Stimulated activated effector memory CD8-positive, alpha-beta T cell treated with anti-CD3 and anti-CD28 coated beads, Interleukin-12 subunit alpha, Interleukin-12 subunit beta, amount 100 ng/mL, for 72 hours (primary cell): ENCODE measurements around the gene RBM4B.
"Not testable (repeated sequence)": the region's sequence is repeated elsewhere in the genome, so short reads cannot be mapped to it uniquely, and the experiment has no call there.

Experiments
- ATAC-seq: fragments of 150-1000 bp; cut with Tn5 transposase; 2 replicates; pipeline ENCODE4 v1.10.0; 2021
- DNase-seq, 2 donors: peaks; one replicate each; pipeline ENCODE4 v3.0.0; 2021 to 2022; ENCODE audit warnings: low spot score in 2 of 2
- H3K27ac Mint-ChIP-seq: one replicate; pipeline ENCODE4 v1.8.0; 2022; ENCODE audit warnings: mild to moderate bottlenecking, mixed read lengths
- H3K36me3 Mint-ChIP-seq: one replicate; pipeline ENCODE4 v1.8.0; 2022; ENCODE audit warnings: mild to moderate bottlenecking, mixed read lengths
- H3K4me1 Mint-ChIP-seq: one replicate; pipeline ENCODE4 v1.8.0; 2022; ENCODE audit warnings: mixed read lengths
- H3K4me3 Mint-ChIP-seq: one replicate; pipeline ENCODE4 v1.8.0; 2022; ENCODE audit warnings: mild to moderate bottlenecking, mixed read lengths
- H3K9me3 Mint-ChIP-seq: one replicate; pipeline ENCODE4 v1.8.0; 2022; ENCODE audit warnings: mixed read lengths

Gene RBM4B, protein sequence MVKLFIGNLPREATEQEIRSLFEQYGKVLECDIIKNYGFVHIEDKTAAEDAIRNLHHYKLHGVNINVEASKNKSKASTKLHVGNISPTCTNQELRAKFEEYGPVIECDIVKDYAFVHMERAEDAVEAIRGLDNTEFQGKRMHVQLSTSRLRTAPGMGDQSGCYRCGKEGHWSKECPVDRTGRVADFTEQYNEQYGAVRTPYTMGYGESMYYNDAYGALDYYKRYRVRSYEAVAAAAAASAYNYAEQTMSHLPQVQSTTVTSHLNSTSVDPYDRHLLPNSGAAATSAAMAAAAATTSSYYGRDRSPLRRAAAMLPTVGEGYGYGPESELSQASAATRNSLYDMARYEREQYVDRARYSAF

DNA sequence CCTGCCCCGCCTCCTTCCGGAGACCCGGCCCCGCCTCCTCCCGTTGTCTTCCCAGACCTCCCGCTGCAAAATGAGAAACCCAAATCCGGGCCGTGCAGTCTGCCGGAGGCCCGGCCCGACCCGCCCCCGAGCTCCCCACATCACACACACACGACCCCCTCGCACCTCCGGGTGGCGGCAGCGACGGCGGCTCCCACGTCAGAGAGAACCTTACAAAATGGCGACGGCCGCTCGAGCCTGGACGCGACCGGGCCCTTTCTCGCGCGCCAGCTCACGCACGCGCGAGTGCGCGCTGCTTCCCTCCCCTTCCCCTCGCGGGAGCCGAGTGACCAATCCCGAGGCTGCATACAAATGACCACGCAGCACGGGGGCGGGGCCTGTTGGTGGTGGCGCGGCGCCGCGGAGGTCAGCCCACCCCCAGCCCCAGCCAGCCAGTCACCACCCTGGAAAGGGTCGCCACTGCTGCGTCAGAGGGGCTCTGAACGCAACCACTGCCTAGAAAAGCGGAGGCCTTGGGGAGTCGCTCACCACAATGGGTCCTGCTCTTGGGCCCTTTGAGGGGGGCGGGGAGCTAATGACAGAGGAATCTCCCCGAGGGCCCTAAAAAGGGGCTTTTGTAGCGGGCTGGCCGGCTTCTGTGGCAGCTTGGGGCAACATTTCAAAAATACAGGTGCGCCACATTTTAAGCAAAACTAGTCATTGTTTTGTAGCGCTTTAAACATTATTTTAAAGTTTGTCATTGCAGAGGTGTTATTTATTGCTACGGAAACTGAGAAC is at the start of gene RBM4B:
TSS of gene RBM4B (minus strand) at position 289 of the 777 bp plus-strand sequence. CDS start 808 bp downstream, outside the sequence.
- peak within 1 kb of the TSS; percentile 90 for H3K4me3 Mint-ChIP-seq
- peaks cover 37% of the 10 kb centered on the region for H3K4me1 Mint-ChIP-seq
- DNase-seq, result peak; percentile 87 to 98
- H3K36me3 Mint-ChIP-seq, result peaks cover 45% of the 10 kb centered on the region
- peak within 1 kb of the TSS; percentile 99 for H3K27ac Mint-ChIP-seq
- peak; percentile 93 for ATAC-seq
- H3K9me3 Mint-ChIP-seq, result no peaks in the 10 kb centered on the region

DNA sequence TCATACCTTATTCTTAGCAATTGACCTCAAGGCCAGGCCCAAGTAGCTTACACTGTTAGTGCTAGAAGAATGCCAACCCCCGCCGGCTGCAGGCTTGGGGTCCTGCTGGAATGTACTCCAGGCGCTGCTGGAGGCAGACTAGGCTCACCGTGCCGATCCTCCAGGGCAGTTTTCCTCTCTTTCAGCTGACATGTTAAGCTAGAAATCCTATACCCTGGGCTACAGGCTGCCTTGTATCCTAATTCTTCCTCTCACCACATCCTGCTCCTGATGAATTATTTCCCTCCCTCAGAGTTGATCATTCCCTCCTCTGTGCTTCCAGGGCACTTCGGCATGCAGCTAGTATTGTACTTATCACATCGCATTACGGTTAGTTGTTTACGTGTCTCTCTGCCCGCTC is 48.0 kb upstream of the RBM4B start:
- Mint-ChIP-seq H3K4me3 (no peak overlapping the region), H3K9me3 (no peaks in the 10 kb centered on the region), H3K4me1 (peaks cover 22% of the 10 kb centered on the region), H3K36me3 (peaks cover 6% of the 10 kb centered on the region), H3K27ac (no peak overlapping the region)
- ATAC-seq (no peak), DNase-seq (no peak)

DNA sequence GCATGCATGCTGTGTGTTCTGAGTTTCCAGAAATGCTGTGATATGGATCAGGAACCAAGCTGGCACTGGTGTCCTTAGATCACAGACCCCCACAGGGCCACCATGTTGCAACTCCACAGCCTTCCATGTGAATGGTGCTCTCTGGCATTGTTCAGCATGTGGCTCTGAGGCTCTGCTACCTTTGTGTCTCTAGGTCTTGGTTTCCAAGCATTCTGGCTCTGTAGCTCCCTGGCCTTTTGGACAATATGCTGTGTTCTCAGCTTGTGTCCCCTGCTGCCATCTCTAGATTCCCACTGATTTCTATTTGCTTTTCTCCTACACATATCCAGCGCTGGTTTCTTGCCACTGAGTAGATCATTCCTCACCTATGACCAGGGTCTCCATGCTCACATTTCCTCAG is 47.4 kb upstream of the RBM4B start:
- no peaks in the 10 kb centered on the region for H3K9me3 Mint-ChIP-seq
- H3K4me3 Mint-ChIP-seq, result no peak overlapping the region
- ATAC-seq, result no peak
- H3K36me3 Mint-ChIP-seq, result peaks cover 11% of the 10 kb centered on the region
- DNase-seq, result no peak
- H3K4me1 Mint-ChIP-seq, result peaks cover 27% of the 10 kb centered on the region
- no peak overlapping the region for H3K27ac Mint-ChIP-seq

DNA sequence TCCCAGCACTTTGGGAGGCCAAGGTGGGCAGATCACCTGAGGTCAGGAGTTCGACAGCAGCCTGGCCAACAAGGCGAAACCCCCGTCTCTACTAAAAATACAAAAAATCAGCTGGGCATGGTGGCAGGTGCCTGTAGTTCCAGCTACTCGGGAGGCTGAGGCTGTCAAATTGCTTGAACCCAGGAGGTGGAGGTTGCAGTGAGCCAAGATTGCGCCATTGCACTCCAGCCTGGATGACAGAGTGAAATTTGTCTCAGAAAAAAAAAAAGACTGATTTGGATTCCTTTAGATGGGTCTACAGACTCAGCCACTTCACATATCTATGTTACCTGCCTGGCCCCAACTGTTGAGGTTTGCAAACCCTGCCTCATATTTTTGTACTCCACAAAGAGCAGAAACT is 46.5 kb upstream of the RBM4B start:
- ATAC-seq, H3K9me3 Mint-ChIP-seq, H3K27ac Mint-ChIP-seq, H3K4me3 Mint-ChIP-seq, DNase-seq: not testable (repeated sequence)
- Mint-ChIP-seq H3K4me1 (peaks cover 36% of the 10 kb centered on the region), H3K36me3 (peaks cover 12% of the 10 kb centered on the region)

DNA sequence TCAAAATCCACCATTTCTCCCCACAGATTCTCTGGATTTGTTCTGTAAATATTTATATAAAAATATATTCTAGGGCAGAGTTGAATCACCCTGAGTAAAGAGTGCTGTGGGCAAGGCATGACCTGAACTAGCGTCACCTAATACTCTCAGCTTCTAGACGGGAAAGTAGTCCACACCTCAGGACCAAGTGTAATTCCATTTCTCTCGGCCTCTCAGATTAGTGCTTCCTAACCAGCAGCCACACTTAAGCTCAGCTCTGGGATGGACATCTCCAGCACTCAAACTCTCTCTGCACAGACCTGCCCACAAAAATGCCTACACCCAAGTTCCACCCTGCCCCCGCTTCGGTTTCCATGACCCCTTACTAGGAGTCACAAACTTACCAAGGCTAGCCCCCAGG is 46.0 kb upstream of the RBM4B start:
- no peaks in the 10 kb centered on the region for H3K9me3 Mint-ChIP-seq
- H3K4me1 Mint-ChIP-seq, result peaks cover 33% of the 10 kb centered on the region
- H3K27ac Mint-ChIP-seq, result no peak overlapping the region
- no peak for DNase-seq
- no peak overlapping the region for H3K4me3 Mint-ChIP-seq
- no peak for ATAC-seq
- H3K36me3 Mint-ChIP-seq, result peaks cover 9% of the 10 kb centered on the region

DNA sequence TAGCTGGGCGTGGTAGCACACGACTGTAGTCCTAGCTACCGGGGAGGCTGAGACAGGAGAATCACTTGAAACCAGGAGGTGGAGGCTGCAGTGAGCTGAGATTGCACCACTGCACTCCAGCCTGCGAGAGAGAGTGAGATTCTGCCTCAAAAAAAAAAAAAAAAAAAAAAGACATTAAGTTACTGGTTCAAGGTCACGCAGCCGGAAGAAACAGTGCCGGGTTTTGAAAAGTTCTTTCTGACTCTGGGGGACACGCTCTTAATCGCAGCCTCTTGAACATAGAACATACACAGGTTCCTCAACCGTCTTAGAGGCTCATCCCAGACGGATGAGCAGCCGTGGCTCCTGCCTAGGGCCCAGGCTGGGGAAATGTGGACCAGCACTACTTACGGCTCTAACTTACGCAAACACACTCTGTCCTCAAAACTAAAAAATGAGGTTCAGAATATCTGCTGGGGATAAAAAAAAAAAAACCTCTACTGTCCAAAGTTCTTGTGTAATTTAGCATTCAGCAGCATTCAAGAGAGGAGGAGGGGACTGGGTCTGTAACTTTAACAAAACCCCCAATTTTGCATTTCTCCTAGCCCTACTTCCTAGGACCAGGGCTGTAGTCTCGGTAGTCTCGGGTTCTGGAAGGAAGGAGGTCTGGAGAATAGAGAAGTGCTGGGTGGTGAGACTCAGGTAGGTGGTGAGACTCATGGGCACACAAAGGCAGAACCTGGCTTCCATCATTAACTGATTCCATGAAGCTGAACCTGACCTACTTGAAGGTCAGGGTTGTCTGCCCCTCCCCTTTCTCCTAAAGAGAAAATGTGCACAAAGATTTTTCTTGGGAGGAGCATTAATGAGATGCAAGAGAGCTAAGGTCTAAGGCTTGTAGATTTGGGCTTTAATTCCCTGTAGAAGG is 45.3 kb upstream of the RBM4B start:
- DNase-seq, result no peak
- no peak for ATAC-seq
- H3K4me1 Mint-ChIP-seq, result peaks cover 29% of the 10 kb centered on the region
- no peak overlapping the region for H3K27ac Mint-ChIP-seq
- peaks cover 6% of the 10 kb centered on the region for H3K36me3 Mint-ChIP-seq
- H3K4me3 Mint-ChIP-seq, result no peak overlapping the region
- no peaks in the 10 kb centered on the region for H3K9me3 Mint-ChIP-seq

DNA sequence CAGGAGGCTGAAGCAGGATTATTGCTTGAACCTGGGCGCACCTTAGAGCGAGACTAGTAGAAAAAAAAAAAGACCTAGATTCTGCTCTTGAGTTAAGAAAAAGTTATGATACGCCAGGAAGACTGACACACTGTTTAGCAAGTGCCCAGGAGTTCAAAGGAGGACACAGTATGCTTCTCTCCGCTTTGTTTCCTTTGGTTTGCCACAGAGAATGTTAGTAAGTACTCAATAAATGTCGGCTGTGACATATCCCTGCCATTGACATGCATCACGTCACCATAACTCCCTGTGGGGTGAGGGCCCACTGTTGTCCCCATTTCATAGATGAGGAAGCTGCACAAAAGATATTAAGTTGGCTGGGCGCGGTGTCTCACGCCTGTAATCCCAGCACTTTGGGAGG is 44.3 kb upstream of the RBM4B start:
- H3K9me3 Mint-ChIP-seq, result no peaks in the 10 kb centered on the region
- H3K27ac Mint-ChIP-seq, result peak overlapping the region; percentile 39
- no peak for ATAC-seq
- peaks cover 25% of the 10 kb centered on the region for H3K4me1 Mint-ChIP-seq
- no peak for DNase-seq
- no peak overlapping the region for H3K4me3 Mint-ChIP-seq
- H3K36me3 Mint-ChIP-seq, result peaks cover 6% of the 10 kb centered on the region

DNA sequence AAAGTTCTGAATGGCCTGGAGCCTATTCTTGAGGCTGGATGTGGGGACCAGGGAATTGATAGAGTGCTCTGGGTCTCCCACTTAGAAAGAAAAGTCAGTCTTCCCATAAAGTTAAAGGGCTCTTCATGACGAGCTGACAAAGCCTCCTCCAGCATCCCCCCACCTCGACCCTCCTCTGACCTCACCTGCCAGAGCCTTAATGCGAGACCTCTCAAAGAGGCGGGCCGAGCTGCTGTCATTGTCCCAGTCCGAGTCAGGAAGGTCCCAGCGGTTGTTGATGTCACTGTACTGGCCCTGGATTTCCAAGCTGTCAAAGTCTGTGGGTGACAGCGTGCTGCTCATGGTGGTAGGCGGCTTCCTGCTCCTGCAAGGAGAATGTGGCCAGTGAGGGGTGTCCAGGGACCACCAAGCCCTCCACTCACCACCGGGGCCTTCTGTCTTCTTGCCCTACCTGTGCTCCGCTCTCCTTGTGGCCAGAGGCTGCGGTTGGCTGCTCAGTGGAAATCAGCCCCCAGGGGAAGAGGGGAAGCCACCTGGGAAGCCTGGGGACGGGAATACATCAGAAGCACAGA is 43.3 kb upstream of the RBM4B start:
- ATAC-seq (no peak), DNase-seq (no peak)
- H3K9me3 Mint-ChIP-seq, result no peaks in the 10 kb centered on the region
- peaks cover 6% of the 10 kb centered on the region for H3K36me3 Mint-ChIP-seq
- H3K27ac Mint-ChIP-seq, result no peak overlapping the region
- peaks cover 18% of the 10 kb centered on the region for H3K4me1 Mint-ChIP-seq
- H3K4me3 Mint-ChIP-seq, result no peak overlapping the region

DNA sequence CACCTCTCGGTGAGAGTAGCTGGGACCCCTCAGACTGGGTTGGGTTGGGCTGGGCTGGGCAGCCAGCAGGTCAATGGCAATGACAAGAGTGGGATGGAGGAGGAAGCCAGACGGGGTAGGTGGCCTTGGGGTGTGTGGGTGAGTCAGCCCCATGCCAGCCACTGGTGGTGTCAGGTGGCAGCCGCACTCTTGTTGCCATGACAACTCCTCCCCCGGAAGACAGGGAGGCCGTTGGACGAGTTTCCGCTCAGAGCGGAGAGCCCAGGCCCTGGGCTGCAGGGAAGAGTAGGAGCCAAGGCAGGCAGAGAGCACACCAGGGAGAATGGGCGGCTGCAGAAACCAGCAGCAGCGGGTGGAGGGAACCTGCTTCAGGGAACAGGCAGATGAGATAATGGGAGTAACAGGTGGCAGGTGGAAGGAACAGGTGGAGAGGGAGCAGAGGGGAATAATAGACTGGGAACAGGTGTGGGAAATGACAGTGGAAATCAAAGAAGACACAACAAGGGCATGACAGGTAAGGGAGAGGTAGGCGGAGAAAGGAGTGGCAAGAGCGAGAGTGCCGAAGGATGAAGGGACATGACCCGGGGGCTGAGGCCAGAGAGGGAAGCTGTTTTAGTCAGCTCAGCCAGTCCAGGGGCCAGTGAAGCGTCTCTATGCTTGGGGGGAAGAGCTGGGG is 42.7 kb upstream of the RBM4B start:
- Mint-ChIP-seq H3K36me3 (peaks cover 6% of the 10 kb centered on the region), H3K27ac (peak overlapping the region; percentile 94), H3K4me3 (peak overlapping the region; percentile 64), H3K9me3 (no peaks in the 10 kb centered on the region), H3K4me1 (peaks cover 18% of the 10 kb centered on the region)
- DNase-seq (peak; percentile 38 to 62), ATAC-seq (peak; percentile 90)

DNA sequence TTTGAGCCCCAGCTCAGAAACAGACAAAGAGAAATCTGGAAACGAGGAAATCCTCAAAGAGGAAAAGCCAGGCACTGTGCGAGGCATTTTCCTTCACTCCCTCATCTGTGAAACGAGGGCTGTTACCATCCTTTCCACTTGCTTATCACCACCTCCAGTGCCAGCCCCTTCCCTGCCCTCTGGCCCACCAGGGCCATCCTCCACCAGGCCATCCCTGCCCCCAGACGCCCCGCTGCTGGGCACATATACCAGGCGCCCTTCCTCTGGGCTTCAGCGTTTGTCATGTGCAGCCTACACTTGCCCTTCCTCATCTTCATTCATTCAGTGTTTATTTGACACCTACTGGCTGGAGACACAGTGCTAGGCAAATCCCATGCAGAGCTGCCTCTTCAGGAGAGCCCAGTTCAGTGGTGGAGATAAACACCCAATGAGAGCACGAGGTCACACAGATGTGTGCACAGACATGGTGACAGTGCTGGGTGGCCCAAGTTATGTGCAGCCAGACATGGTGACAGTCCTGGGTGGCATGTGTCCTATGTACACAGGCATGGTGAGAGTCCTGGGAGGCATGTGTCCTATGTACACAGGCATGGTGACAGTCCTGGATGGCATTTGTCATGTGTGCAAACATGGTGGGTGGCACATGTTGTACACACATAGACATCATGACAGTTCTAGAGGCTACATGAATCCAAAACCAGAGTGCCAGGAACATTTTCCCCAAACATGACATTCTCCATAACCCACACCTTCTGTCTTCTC is 41.6 kb upstream of the RBM4B start:
- Mint-ChIP-seq H3K9me3 (no peaks in the 10 kb centered on the region), H3K4me1 (peaks cover 18% of the 10 kb centered on the region), H3K36me3 (peaks cover 6% of the 10 kb centered on the region), H3K27ac (no peak overlapping the region), H3K4me3 (no peak overlapping the region)
- ATAC-seq (no peak), DNase-seq (no peak)

DNA sequence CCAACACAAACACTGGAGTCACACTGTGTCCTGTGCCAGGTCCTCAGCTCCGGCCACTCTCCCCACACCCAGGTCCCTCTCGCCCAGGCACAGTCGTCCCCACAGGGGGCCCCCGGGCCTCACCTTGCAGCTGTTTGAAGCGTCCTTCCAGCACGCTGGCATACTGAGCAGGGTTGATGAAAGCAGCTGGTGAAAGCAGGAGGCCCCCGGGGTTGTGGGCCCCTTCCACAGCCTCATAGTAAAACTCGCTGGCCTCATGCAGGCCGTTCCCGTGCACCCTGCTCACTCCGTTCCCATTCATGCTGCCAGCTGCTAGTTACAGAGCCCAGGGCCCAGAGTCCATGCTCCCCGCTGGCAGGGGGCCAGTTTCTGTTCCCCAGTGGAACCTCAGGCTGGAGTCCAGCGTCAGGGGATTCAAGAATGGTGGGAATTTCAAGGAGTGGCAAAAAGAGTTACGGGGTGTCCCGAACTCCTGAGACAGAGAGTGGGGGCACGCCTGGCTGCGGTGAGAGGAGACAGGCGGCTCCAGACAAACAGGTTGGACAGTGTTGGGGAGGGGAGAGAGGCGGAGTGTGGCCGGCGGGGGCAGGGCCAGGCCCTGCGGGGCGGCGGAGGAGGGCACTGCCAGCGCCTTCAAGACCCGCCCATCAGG is 40.8 kb upstream of the RBM4B start:
- Mint-ChIP-seq H3K4me1 (peaks cover 18% of the 10 kb centered on the region), H3K36me3 (peaks cover 6% of the 10 kb centered on the region), H3K9me3 (no peaks in the 10 kb centered on the region), H3K27ac (no peak overlapping the region), H3K4me3 (no peak overlapping the region)
- DNase-seq (no peak), ATAC-seq (no peak)

DNA sequence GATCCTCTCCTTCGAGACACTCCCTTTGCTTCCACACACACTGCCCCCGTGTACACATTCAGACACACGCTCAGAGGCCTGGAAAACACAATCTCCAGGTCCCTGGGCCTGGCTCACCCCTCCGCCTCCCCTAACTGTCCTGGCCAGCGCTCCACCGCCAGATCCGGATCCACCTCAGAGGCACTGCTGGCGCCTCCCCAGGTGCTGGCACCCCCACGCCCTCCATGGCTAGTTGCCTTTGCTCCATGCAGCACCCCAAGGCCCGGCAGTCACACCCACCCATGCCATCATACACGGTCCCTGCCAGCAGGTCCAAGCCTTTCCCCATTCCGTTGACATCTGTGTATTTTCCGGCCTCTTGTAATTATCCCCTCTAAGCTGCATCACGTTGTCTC is 40.2 kb upstream of the RBM4B start:
- DNase-seq (no peak), ATAC-seq (no peak)
- Mint-ChIP-seq H3K36me3 (peaks cover 6% of the 10 kb centered on the region), H3K27ac (no peak overlapping the region), H3K4me1 (peaks cover 18% of the 10 kb centered on the region), H3K9me3 (no peaks in the 10 kb centered on the region), H3K4me3 (no peak overlapping the region)

DNA sequence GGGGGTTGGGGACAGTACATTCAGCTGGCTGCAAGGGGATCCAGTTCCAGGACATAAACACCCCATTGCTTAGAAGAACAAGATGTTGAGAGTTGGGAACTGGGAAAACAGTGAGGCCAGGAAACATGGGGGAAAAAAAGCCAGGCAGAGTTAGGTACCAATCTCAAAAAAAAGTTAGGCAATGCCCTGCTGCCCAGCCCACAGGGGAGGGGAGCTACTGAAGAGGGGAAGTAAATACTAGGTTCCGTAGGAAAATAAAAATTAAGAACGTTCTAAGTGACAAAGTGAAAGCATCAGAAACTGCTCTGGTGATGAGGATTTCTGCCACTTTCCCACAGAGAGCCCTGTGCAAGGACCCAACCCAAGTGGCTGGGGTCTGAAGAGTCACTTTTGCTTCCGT is 39.3 kb upstream of the RBM4B start:
- Mint-ChIP-seq H3K4me1 (peaks cover 18% of the 10 kb centered on the region), H3K27ac (no peak overlapping the region), H3K36me3 (peaks cover 6% of the 10 kb centered on the region), H3K9me3 (no peaks in the 10 kb centered on the region), H3K4me3 (no peak overlapping the region)
- DNase-seq (no peak), ATAC-seq (no peak)
